OCI-LY3 (cell line): Measurements from ENCODE around the gene RIPPLY3.

Experiments used
- H2AFZ ChIP-seq: fragments of 200-600, 300-600 bp; shearing (Covaris generic); 2 replicates; pipeline ENCODE4 v1.6.0; 2014; ENCODE audit warnings: antibody characterized with exemption, low read depth, low read length
- H3K27ac ChIP-seq: fragments of 200-600, 300-600 bp; sonication (generic); 2 replicates; pipeline ENCODE4 v1.5.1; 2014; ENCODE audit warnings: mild to moderate bottlenecking, low read length, moderate library complexity, mixed read lengths
- H3K27me3 ChIP-seq: fragments of 200-600, 300-600 bp; sonication (generic); 2 replicates; pipeline ENCODE4 v1.6.1; 2014; ENCODE audit warnings: low read depth, low read length, mixed read lengths
- H3K36me3 ChIP-seq: fragments of 200-600, 300-600 bp; sonication (generic); replicated peaks from 2 replicates; pipeline ENCODE3; 2014; ENCODE audit warnings: low read depth, low read length, mixed read lengths
- H3K4me1 ChIP-seq: fragments of 300-600, 200-600 bp; sonication (generic); 2 replicates; pipeline ENCODE4 v1.6.1; 2014; ENCODE audit warnings: low read length, mixed read lengths
- H3K4me2 ChIP-seq: fragments of 200-600, 300-600 bp; sonication (generic); 2 replicates; pipeline ENCODE4 v1.6.1; 2014; ENCODE audit warnings: low read length, mixed read lengths
- H3K4me3 ChIP-seq: fragments of 300-600, 200-600 bp; sonication (generic); 2 replicates; pipeline ENCODE4 v1.5.1; 2014; ENCODE audit warnings: antibody characterized with exemption, mild to moderate bottlenecking, low read length, moderate library complexity
- H3K79me2 ChIP-seq: fragments of 300-600, 200-600 bp; shearing (Covaris generic); 2 replicates; pipeline ENCODE4 v1.6.1; 2014; ENCODE audit warnings: mild to moderate bottlenecking, low read length, mixed read lengths
- H3K9ac ChIP-seq: fragments of 300-600, 200-600 bp; shearing (Covaris generic); 2 replicates; pipeline ENCODE4 v1.6.0; 2014; ENCODE audit warnings: mild to moderate bottlenecking, low read length, moderate library complexity
- H3K9me3 ChIP-seq: fragments of 200-600, 300-600 bp; shearing (Covaris generic); 2 replicates; pipeline ENCODE4 v1.6.1; 2014; ENCODE audit warnings: low read length, mixed read lengths; ENCODE audit not compliant: insufficient read depth
- H4K20me1 ChIP-seq: fragments of 200-600, 300-600 bp; sonication (generic); 2 replicates; pipeline ENCODE4 v1.6.1; 2016; ENCODE audit warnings: low read length, mixed read lengths; ENCODE audit not compliant: insufficient read depth
- EZH2phosphoT487 ChIP-seq: fragments of 200-600 bp; shearing (Covaris generic); IDR thresholded peaks from 2 replicates; pipeline ENCODE4 v1.6.1; 2018; ENCODE audit warnings: antibody characterized with exemption, mixed run types, low read depth
- TF ChIP-seq, protein P1 (sequence below): fragments of 200-600, 300-600 bp; sonication (generic); IDR thresholded peaks from 2 replicates; pipeline ENCODE4 v1.5.1; 2014; ENCODE audit warnings: antibody characterized with exemption, low read length, low read depth

The RIPPLY3 gene

DNA sequence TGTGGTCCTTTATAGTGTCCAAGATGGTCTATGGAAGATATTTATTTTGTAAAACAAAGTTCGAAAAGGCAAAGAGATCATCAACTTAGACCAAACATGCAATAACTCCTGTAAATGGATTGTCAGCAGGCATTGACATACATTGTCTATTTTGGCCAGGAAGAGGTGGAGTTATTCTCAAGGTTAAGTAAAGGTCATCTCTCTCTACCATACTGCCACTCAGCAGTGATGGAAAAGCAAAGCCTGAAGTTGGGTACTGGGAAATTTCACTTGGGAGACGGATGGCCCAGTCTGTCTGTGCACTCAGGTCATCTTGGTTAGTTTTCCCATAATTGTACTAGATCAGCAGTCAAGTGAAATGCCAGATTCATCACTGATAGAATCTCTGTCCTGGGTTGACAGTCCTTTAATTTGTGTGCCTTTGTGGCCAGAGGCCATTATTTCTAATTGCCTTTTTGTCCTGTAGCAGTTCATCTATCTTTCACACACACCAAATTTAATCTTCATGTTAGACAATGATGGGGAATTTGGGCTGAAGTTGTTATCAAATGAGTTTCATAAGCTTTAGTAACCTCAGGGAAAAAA is 48.9 kb downstream of the RIPPLY3 start:
- no peak overlapping the region for H3K4me2 ChIP-seq
- H3K4me3 ChIP-seq, result no peak overlapping the region
- no peaks in the 10 kb centered on the region for H3K36me3 ChIP-seq
- no peak for TF ChIP-seq EZH2phosphoT487
- TF ChIP-seq, protein P1, sequence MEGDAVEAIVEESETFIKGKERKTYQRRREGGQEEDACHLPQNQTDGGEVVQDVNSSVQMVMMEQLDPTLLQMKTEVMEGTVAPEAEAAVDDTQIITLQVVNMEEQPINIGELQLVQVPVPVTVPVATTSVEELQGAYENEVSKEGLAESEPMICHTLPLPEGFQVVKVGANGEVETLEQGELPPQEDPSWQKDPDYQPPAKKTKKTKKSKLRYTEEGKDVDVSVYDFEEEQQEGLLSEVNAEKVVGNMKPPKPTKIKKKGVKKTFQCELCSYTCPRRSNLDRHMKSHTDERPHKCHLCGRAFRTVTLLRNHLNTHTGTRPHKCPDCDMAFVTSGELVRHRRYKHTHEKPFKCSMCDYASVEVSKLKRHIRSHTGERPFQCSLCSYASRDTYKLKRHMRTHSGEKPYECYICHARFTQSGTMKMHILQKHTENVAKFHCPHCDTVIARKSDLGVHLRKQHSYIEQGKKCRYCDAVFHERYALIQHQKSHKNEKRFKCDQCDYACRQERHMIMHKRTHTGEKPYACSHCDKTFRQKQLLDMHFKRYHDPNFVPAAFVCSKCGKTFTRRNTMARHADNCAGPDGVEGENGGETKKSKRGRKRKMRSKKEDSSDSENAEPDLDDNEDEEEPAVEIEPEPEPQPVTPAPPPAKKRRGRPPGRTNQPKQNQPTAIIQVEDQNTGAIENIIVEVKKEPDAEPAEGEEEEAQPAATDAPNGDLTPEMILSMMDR, result no peak
- H3K27ac ChIP-seq, result no peak overlapping the region
- H2AFZ ChIP-seq, result no peak overlapping the region
- no peaks in the 10 kb centered on the region for H3K9me3 ChIP-seq
- H4K20me1 ChIP-seq, result no peaks in the 10 kb centered on the region
- H3K79me2 ChIP-seq, result no peaks in the 10 kb centered on the region
- H3K27me3 ChIP-seq, result peaks cover 3% of the 10 kb centered on the region; the same call in 1 of the 2 replicates
- H3K9ac ChIP-seq, result no peak overlapping the region
- H3K4me1 ChIP-seq, result no peaks in the 10 kb centered on the region

DNA sequence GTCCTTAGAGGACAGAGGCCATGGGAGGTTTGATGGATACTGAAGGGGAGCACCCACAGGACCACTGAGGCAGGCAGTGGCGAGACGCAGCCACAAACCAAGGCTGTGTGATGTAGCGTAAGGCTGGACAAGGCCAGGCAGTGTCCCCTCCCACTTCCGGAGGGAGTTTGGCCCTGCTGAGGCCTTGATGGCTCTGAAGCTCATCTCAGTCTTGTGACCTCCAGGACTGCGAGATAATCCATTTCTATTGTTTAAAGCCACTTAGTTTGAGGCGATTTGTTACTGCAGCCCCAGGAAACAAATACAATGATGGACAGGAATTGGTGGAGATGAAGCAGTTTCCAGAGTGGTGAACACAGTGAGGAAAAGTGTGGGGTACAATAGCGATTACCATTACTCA is 51.1 kb downstream of the RIPPLY3 start:
- no peaks in the 10 kb centered on the region for H4K20me1 ChIP-seq
- TF ChIP-seq, protein P1, result no peak
- no peak for TF ChIP-seq EZH2phosphoT487
- H3K9ac ChIP-seq, result no peak overlapping the region
- H3K27me3 ChIP-seq, result peaks cover 3% of the 10 kb centered on the region; the same call in 1 of the 2 replicates
- no peaks in the 10 kb centered on the region for H3K36me3 ChIP-seq
- H3K79me2 ChIP-seq, result no peaks in the 10 kb centered on the region
- H3K4me2 ChIP-seq, result no peak overlapping the region
- H3K9me3 ChIP-seq, result no peaks in the 10 kb centered on the region
- no peak overlapping the region for H3K27ac ChIP-seq
- H3K4me3 ChIP-seq, result no peak overlapping the region
- H2AFZ ChIP-seq, result no peak overlapping the region
- H3K4me1 ChIP-seq, result no peaks in the 10 kb centered on the region

DNA sequence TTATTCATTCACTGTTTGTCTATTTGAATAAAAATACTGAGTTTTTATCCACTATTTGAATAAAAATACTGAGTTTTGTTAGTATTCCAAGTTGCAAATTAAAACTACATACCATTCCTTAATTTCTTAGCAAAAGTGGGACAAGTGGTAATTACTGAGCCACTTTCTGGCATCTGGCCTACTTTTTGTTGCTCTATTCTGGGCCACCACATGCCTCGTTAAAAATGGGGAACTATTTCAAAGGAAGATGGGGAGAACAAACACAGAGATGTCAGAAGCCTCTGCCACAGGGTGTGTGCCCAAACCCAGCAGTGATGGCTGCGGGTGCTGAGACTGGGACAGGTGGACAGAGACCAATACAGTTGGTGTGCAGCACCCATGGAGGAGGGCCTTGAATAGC is 51.8 kb downstream of the RIPPLY3 start:
- Histone ChIP-seq H3K9me3 (no peaks in the 10 kb centered on the region), H3K27me3 (peaks cover 3% of the 10 kb centered on the region; the same call in 1 of the 2 replicates), H3K9ac (no peak overlapping the region), H3K27ac (no peak overlapping the region), H3K36me3 (no peaks in the 10 kb centered on the region), H3K4me1 (no peaks in the 10 kb centered on the region), H3K79me2 (no peaks in the 10 kb centered on the region), H3K4me3 (no peak overlapping the region), H2AFZ (no peak overlapping the region), H4K20me1 (no peaks in the 10 kb centered on the region), H3K4me2 (no peak overlapping the region)
- no peak for TF ChIP-seq EZH2phosphoT487
- TF ChIP-seq, protein P1, result no peak

DNA sequence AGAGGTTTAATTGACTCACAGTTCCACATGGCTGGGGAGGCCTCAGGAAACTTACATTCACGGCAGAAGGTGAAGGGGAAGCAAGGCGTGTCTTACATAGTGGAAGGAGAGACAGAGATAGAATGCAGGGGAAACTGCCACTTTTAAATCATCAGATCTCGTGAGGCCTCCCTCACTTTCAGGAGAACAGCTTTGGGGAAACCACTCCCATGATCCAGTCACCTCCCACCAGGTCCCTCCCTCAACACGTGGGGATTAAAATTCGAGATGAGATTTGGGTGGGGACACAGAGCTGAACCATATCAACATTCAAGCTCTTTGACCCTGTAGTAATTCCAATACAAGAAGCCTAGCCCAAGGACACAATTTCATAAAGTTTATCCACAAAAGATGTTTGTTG is 52.7 kb downstream of the RIPPLY3 start:
- H2AFZ ChIP-seq, result no peak overlapping the region
- no peaks in the 10 kb centered on the region for H3K4me1 ChIP-seq
- TF ChIP-seq, protein P1, result no peak
- no peak for TF ChIP-seq EZH2phosphoT487
- no peaks in the 10 kb centered on the region for H3K36me3 ChIP-seq
- H3K4me3 ChIP-seq, result no peak overlapping the region
- H3K9ac ChIP-seq, result no peak overlapping the region
- H3K9me3 ChIP-seq, result no peaks in the 10 kb centered on the region
- no peak overlapping the region for H3K27ac ChIP-seq
- H3K79me2 ChIP-seq, result no peaks in the 10 kb centered on the region
- peaks cover 3% of the 10 kb centered on the region; the same call in 1 of the 2 replicates for H3K27me3 ChIP-seq
- H4K20me1 ChIP-seq, result no peaks in the 10 kb centered on the region
- H3K4me2 ChIP-seq, result no peak overlapping the region
